ENCODE measurements around the gene CANX.

- TF ChIP-seq CTCF (IDR thresholded peaks at IDR 0.05; ENCODE audit: low read depth, low read length, poor library complexity, severe bottlenecking) (no peak), EZH2phosphoT487 (IDR thresholded peaks at IDR 0.05; ENCODE audit: borderline replicate concordance, low read length) (no peak)
These were observed 19.6 kb upstream of the CANX start for GRCh38 chr5:179679014-179679674.
